GM18861 (cell line): ENCODE measurements around the gene RTP5.
"Not testable (repeated sequence)": the region's sequence is repeated elsewhere in the genome, so short reads cannot be mapped to it uniquely, and the experiment has no call there.

Source experiments
- ATAC-seq: cut with Tn5 transposase; IDR thresholded peaks from one replicate; pipeline ENCODE4 v1.9.1; 2021; ENCODE audit not compliant: unreplicated experiment

The RTP5 gene

GRCh38 chr2:241913703-241914102, 44.2 kb downstream of the RTP5 start:
- no peak for ATAC-seq

GRCh38 chr2:241914542-241914941, 45.0 kb downstream of the RTP5 start:
- ATAC-seq = no peak

DNA sequence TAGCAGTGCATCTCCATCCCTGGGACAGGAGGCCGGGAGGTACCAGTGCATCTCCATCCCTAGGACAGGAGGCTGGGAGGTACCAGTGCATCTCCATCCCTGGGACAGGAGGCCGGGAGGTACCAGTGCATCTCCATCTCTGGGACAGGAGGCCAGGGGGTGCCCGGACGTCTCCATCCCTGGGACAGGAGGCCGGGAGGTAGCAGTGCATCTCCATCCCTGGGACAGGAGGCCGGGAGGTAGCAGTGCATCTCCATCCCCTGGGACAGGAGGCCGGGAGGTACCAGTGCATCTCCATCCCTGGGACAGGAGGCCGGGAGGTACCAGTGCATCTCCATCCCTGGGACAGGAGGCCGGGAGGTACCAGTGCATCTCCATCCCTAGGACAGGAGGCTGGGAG, 52.1 kb downstream of the RTP5 start:
- not testable (repeated sequence) for ATAC-seq

- no peak for ATAC-seq
Measured at GRCh38 chr2:241922411-241922810, 52.9 kb downstream of the RTP5 start.

DNA sequence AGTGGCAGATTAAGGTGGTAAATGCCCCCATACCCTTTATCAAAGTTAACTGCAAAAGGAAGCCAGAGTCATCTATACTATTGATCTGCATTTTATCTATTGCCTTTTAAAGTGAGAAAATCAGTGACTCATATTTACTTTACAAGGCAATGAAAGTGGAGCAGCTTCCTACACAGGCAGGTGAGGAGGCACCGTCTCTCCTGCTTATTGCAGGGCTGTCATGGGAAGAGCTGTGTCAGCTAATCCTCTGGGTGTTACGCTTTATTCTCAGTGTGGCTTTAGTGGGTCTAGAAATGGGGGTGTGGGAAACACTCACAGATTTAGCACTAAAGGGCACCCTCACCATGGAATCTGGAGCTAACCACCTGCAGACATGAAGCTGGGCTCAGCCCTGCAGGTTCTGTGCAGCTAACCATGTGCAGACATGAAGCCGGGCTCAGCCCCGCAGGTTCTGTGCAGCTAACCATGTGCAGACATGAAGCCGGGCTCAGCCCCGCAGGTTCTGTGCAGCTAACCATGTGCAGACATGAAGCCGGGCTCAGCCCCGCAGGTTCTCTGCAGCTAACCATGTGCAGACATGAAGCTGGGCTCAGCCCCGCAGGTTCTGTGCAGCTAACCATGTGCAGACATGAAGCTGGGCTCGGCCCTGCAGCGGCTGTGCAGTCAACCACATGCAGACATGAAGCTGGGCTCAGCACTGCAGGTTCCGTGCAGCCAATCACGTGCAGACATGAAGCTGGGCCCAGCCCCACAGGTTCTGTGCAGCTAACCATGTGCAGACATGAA, 53.5 kb downstream of the RTP5 start:
- ATAC-seq = not testable (repeated sequence)
